ENCODE data around the gene STAM.

STAM gene

GRCh38 chr10:17661510-17661909, 17.6 kb downstream of the STAM start:
- Histone ChIP-seq H3K27ac (ENCODE audit: low read length) (no peak overlapping the region), H3K9ac (ENCODE audit: low read length in 2 of 2) (no peak overlapping the region), H3K9me3 (ENCODE audit: control insufficient read depth in 2 of 2, low read length in 2 of 2) (no peaks in the 10 kb centered on the region), H3K4me3 (ENCODE audit: low read length in 2 of 2) (no peak overlapping the region), H3K27me3 (ENCODE audit: control insufficient read depth in 1 of 2, insufficient read depth in 2 of 2, low read length in 2 of 2) (no peaks in the 10 kb centered on the region), H3K36me3 (ENCODE audit: control insufficient read depth in 2 of 2, insufficient read depth in 2 of 2, low read length in 2 of 2) (peaks cover 3 to 10% of the 10 kb centered on the region in 2 donors), H3K4me1 (ENCODE audit: control insufficient read depth, insufficient read depth, low read length) (no peaks in the 10 kb centered on the region)

- no peaks in the 10 kb centered on the region for H3K27me3 ChIP-seq (ENCODE audit: control insufficient read depth in 1 of 2, insufficient read depth in 2 of 2, low read length in 2 of 2)
- H3K4me1 ChIP-seq (ENCODE audit: control insufficient read depth, insufficient read depth, low read length): no peaks in the 10 kb centered on the region
- no peak overlapping the region for H3K9ac ChIP-seq (ENCODE audit: low read length in 2 of 2)
- H3K36me3 ChIP-seq (ENCODE audit: control insufficient read depth in 2 of 2, insufficient read depth in 2 of 2, low read length in 2 of 2): peaks cover 3 to 10% of the 10 kb centered on the region in 2 donors
- no peaks in the 10 kb centered on the region for H3K9me3 ChIP-seq (ENCODE audit: control insufficient read depth in 2 of 2, low read length in 2 of 2)
- no peak overlapping the region for H3K4me3 ChIP-seq (ENCODE audit: low read length in 2 of 2)
- H3K27ac ChIP-seq (ENCODE audit: low read length): no peak overlapping the region
Measured at GRCh38 chr10:17662193-17663138, 18.5 kb downstream of the STAM start.

GRCh38 chr10:17663450-17663849, 19.5 kb downstream of the STAM start:
- no peaks in the 10 kb centered on the region for H3K27me3 ChIP-seq (ENCODE audit: control insufficient read depth in 1 of 2, insufficient read depth in 2 of 2, low read length in 2 of 2)
- H3K27ac ChIP-seq (ENCODE audit: low read length): no peak overlapping the region
- H3K4me1 ChIP-seq (ENCODE audit: control insufficient read depth, insufficient read depth, low read length): no peaks in the 10 kb centered on the region

GRCh38 chr10:17665747-17666146, 21.8 kb downstream of the STAM start:
- no peaks in the 10 kb centered on the region for H3K27me3 ChIP-seq (ENCODE audit: control insufficient read depth in 1 of 2, insufficient read depth in 2 of 2, low read length in 2 of 2)
- H3K4me3 ChIP-seq (ENCODE audit: low read length in 2 of 2): no peak overlapping the region
- H3K36me3 ChIP-seq (ENCODE audit: control insufficient read depth in 2 of 2, insufficient read depth in 2 of 2, low read length in 2 of 2): peaks cover 3 to 10% of the 10 kb centered on the region in 2 donors
- H3K27ac ChIP-seq (ENCODE audit: low read length): no peak overlapping the region
- no peak overlapping the region for H3K9ac ChIP-seq (ENCODE audit: low read length in 2 of 2)
- no peaks in the 10 kb centered on the region for H3K4me1 ChIP-seq (ENCODE audit: control insufficient read depth, insufficient read depth, low read length)
- H3K9me3 ChIP-seq (ENCODE audit: control insufficient read depth in 2 of 2, low read length in 2 of 2): no peaks in the 10 kb centered on the region

More at GRCh38 chr10:17663450-17663849, 19.5 kb downstream of the STAM start:
- H3K4me3 ChIP-seq (ENCODE audit: low read length in 2 of 2): no peak overlapping the region
- peaks cover 3 to 10% of the 10 kb centered on the region in 2 donors for H3K36me3 ChIP-seq (ENCODE audit: control insufficient read depth in 2 of 2, insufficient read depth in 2 of 2, low read length in 2 of 2)
- H3K9me3 ChIP-seq (ENCODE audit: control insufficient read depth in 2 of 2, low read length in 2 of 2): no peaks in the 10 kb centered on the region
- H3K9ac ChIP-seq (ENCODE audit: low read length in 2 of 2): no peak overlapping the region

GRCh38 chr10:17668435-17669184, 24.7 kb downstream of the STAM start:
- no peak overlapping the region for H3K9ac ChIP-seq (ENCODE audit: low read length in 2 of 2)
- no peak overlapping the region for H3K27ac ChIP-seq (ENCODE audit: low read length)
- no peaks in the 10 kb centered on the region for H3K27me3 ChIP-seq (ENCODE audit: control insufficient read depth in 1 of 2, insufficient read depth in 2 of 2, low read length in 2 of 2)
- no peaks in the 10 kb centered on the region for H3K36me3 ChIP-seq (ENCODE audit: control insufficient read depth in 2 of 2, insufficient read depth in 2 of 2, low read length in 2 of 2)
- no peaks in the 10 kb centered on the region for H3K9me3 ChIP-seq (ENCODE audit: control insufficient read depth in 2 of 2, low read length in 2 of 2)
- no peak overlapping the region for H3K4me3 ChIP-seq (ENCODE audit: low read length in 2 of 2)
- H3K4me1 ChIP-seq (ENCODE audit: control insufficient read depth, insufficient read depth, low read length): no peaks in the 10 kb centered on the region

GRCh38 chr10:17669185-17669872, 25.4 kb downstream of the STAM start:
- Histone ChIP-seq H3K9ac (ENCODE audit: low read length in 2 of 2) (no peak overlapping the region), H3K27ac (ENCODE audit: low read length) (no peak overlapping the region), H3K4me3 (ENCODE audit: low read length in 2 of 2) (no peak overlapping the region), H3K27me3 (ENCODE audit: control insufficient read depth in 1 of 2, insufficient read depth in 2 of 2, low read length in 2 of 2) (no peaks in the 10 kb centered on the region), H3K4me1 (ENCODE audit: control insufficient read depth, insufficient read depth, low read length) (no peaks in the 10 kb centered on the region), H3K36me3 (ENCODE audit: control insufficient read depth in 2 of 2, insufficient read depth in 2 of 2, low read length in 2 of 2) (no peaks in the 10 kb centered on the region), H3K9me3 (ENCODE audit: control insufficient read depth in 2 of 2, low read length in 2 of 2) (no peaks in the 10 kb centered on the region)

- Histone ChIP-seq H3K4me1 (ENCODE audit: control insufficient read depth, insufficient read depth, low read length) (no peaks in the 10 kb centered on the region), H3K9ac (ENCODE audit: low read length in 2 of 2) (no peak overlapping the region), H3K27ac (ENCODE audit: low read length) (no peak overlapping the region), H3K36me3 (ENCODE audit: control insufficient read depth in 2 of 2, insufficient read depth in 2 of 2, low read length in 2 of 2) (no peaks in the 10 kb centered on the region), H3K9me3 (ENCODE audit: control insufficient read depth in 2 of 2, low read length in 2 of 2) (no peaks in the 10 kb centered on the region), H3K27me3 (ENCODE audit: control insufficient read depth in 1 of 2, insufficient read depth in 2 of 2, low read length in 2 of 2) (no peaks in the 10 kb centered on the region), H3K4me3 (ENCODE audit: low read length in 2 of 2) (no peak overlapping the region)
Measured at GRCh38 chr10:17671307-17671706, 27.4 kb downstream of the STAM start.

GRCh38 chr10:17673471-17674061, 29.6 kb downstream of the STAM start:
- Histone ChIP-seq H3K9ac (ENCODE audit: low read length in 2 of 2) (no peak overlapping the region), H3K27ac (ENCODE audit: low read length) (no peak overlapping the region)

GRCh38 chr10:17674566-17674965, 30.6 kb downstream of the STAM start:
- H3K27me3 ChIP-seq (ENCODE audit: control insufficient read depth in 1 of 2, insufficient read depth in 2 of 2, low read length in 2 of 2): no peaks in the 10 kb centered on the region
- no peak overlapping the region for H3K9ac ChIP-seq (ENCODE audit: low read length in 2 of 2)
- H3K4me1 ChIP-seq (ENCODE audit: control insufficient read depth, insufficient read depth, low read length): no peaks in the 10 kb centered on the region
- H3K9me3 ChIP-seq (ENCODE audit: control insufficient read depth in 2 of 2, low read length in 2 of 2): no peaks in the 10 kb centered on the region
- H3K4me3 ChIP-seq (ENCODE audit: low read length in 2 of 2): no peak overlapping the region
- no peak overlapping the region for H3K27ac ChIP-seq (ENCODE audit: low read length)
- no peaks in the 10 kb centered on the region for H3K36me3 ChIP-seq (ENCODE audit: control insufficient read depth in 2 of 2, insufficient read depth in 2 of 2, low read length in 2 of 2)

More at GRCh38 chr10:17673471-17674061, 29.6 kb downstream of the STAM start:
- Histone ChIP-seq H3K36me3 (ENCODE audit: control insufficient read depth in 2 of 2, insufficient read depth in 2 of 2, low read length in 2 of 2) (no peaks in the 10 kb centered on the region), H3K4me1 (ENCODE audit: control insufficient read depth, insufficient read depth, low read length) (no peaks in the 10 kb centered on the region), H3K4me3 (ENCODE audit: low read length in 2 of 2) (no peak overlapping the region), H3K9me3 (ENCODE audit: control insufficient read depth in 2 of 2, low read length in 2 of 2) (no peaks in the 10 kb centered on the region), H3K27me3 (ENCODE audit: control insufficient read depth in 1 of 2, insufficient read depth in 2 of 2, low read length in 2 of 2) (no peaks in the 10 kb centered on the region)

GRCh38 chr10:17675638-17676037, 31.7 kb downstream of the STAM start:
- H3K4me1 ChIP-seq (ENCODE audit: control insufficient read depth, insufficient read depth, low read length): no peaks in the 10 kb centered on the region
- H3K27me3 ChIP-seq (ENCODE audit: control insufficient read depth in 1 of 2, insufficient read depth in 2 of 2, low read length in 2 of 2): no peaks in the 10 kb centered on the region
- H3K9ac ChIP-seq (ENCODE audit: low read length in 2 of 2): no peak overlapping the region
- no peaks in the 10 kb centered on the region for H3K36me3 ChIP-seq (ENCODE audit: control insufficient read depth in 2 of 2, insufficient read depth in 2 of 2, low read length in 2 of 2)
- H3K27ac ChIP-seq (ENCODE audit: low read length): no peak overlapping the region
- H3K4me3 ChIP-seq (ENCODE audit: low read length in 2 of 2): no peak overlapping the region
- H3K9me3 ChIP-seq (ENCODE audit: control insufficient read depth in 2 of 2, low read length in 2 of 2): no peaks in the 10 kb centered on the region
